T-helper 2 cell treated with Interferon-gamma antibody and Interleukin-4, amounts not matched to agents 100 ng/mL and 5 ng/mL, for 36 hours (primary cell): ENCODE measurements around the gene DCANP1. TPM values are rescaled to one million over a fixed set of nuclear protein-coding genes. Genes with fewer than 3 reads are reported as not detected.

Experiments used
- intact Hi-C: fragments of 100-400 bp; cut with micrococcal nuclease; formaldehyde crosslinking; loops from one replicate; pipeline ENCODE4 v1.15.1; 2023
- total RNA-seq: library from RNA; stranded (reverse); gene quantifications from 2 replicates; pipeline ENCODE4 v1.2.3, GENCODE V29; 2022

DCANP1 gene
- total RNA-seq, 1 donor from 2014 or later: not detected

GRCh38 chr5:135481909-135482311 lies 34.8 kb upstream of the DCANP1 start:
- intact Hi-C loops: no loop called here

GRCh38 chr5:135481387-135481786 lies 34.2 kb upstream of the DCANP1 start:
- intact Hi-C loops: no loop called here

DNA sequence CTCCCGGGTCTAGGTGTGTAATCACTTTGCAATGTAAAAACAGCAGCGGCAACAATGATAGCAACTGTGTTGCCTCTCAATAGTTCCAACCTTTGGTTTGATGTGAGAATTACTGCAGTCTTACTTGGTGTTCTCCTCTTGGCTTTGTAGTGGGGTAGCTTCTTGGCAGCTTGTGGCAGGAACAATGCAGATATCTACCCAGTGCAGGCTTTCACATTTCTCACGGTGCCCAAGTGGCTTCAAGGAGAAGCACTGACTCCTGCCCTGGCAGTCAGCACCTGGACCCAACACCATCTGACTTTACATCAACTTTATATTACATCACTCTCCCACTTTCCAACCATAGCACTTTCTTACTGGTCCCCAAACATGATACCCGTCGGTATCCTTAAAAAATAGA lies 33.4 kb upstream of the DCANP1 start:
- intact Hi-C loops: no loop called here

DNA sequence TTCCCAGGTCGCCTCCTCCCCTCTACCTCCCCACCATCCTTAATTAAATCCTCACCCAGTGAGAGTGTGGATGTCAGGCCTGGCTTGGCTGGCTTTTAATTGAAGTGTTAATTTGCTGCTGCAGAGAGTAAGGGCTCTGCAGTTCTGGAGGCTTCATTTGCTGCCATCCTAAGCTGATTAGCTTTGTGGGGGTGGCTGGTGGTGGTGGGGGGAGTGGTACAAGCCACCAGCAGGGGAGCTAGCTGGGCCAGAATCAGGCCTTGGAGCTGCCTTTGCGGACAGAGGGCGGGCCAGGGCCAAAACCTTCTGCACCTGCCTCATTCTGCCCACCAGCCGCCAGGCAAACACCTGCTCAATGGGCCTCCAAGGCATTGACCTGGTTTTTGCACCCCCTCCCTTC lies 31.8 kb upstream of the DCANP1 start:
- intact Hi-C loops: no loop called here

DNA sequence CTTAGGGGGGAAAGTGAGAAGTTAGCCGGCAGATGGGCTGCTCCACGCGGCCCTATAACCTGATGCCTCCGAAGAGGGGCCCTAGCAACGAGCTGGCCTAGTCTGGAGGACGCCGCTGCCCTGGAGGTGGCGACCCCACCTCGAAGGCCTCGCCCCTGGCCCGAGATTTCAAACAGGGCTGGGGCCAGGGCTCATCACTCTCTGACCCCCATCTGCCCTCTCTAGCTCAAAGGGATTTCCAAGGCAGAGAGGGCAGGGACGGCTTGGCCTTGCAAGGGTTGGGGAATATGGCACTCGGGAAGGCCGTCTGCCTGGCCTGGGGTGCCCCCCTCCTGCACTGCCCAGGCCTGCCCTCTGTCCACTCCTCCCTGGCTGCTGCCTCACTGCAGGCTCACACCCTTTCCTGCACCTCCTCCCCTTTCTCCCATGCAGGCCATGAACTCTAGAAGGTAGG lies 30.5 kb upstream of the DCANP1 start:
- intact Hi-C loops: no loop called here

GRCh38 chr5:135476615-135477581 lies 29.8 kb upstream of the DCANP1 start:
- intact Hi-C loops: no loop called here

- intact Hi-C loops: no loop called here
Observed at GRCh38 chr5:135473956-135474670, 27.0 kb upstream of the DCANP1 start.

DNA sequence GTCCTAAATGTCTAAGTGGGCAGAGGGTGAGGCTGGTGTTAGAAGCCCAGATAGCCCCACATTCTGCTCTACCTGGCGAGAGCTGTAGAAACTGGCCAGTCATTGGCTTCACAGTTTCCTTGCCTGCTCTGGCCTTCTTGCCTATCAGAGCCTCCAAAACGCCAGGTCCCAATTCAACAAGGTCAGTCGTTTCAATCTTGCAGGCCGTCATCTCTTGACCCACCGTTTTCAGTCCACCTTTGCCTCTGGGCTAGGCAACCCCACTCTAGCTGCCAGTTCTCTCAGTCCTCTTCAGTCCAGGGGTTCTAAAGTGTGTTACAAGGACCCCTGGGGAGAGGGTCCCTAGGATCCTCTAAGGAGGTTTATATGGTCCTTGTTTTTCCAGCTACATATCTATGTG lies 25.0 kb upstream of the DCANP1 start:
- intact Hi-C loops: no loop called here

DNA sequence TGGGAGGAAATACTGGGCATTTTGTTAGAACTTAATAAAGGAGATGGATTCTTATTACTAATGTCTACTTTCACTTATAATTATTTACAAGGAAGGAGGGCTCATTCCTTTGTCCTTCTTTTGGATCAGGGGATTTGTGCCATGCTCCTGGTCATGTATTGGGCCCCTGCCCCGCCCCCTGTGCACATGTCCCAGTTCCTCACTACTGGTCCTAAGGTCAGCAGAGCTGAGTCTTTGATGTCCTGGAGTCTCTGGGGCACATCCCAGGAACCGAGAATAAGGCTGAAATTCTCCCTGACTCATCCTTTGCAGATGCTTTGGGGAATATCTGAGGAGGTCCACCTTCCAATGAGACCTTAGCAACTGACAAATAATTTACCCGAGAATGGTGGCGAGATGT lies 24.6 kb upstream of the DCANP1 start:
- intact Hi-C loops: no loop called here

DNA sequence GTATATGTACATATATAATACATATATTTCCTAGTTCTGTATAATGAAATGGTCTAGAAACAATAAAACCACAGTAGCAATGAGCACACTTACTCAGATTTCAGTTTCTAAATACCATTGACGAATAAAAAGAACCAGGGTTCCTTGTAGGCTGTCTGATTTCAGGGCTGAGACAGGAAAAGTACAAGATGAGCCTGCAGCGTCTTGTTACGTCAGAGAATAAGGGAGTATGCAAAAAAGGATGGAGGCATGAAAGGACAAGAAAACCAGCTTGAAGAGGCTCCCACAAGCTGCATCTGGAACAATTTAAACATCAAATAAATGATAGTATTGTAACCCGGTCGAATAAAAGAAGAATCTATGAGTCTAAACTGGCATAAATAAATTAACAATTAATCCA lies 22.8 kb upstream of the DCANP1 start:
- intact Hi-C loops: no loop called here

DNA sequence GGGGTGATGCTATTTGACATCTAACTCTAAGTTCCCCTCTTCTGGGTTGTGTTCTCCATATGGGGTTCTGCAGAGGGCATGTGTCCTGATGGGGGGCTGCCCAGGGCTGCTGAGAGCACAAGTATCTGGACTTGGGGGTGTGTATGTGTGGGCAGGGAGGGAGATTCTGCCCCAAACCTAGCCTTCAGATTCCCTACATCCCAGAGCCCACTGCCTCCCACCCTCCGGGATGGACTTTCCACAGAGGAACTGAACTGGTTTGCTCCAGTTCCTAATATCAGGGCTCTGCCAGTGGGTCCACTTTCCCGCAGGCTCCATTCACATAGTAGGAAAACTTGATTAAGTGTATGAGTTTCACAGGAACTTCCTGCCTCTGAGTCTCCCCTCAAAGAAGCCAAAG lies 21.4 kb upstream of the DCANP1 start:
- intact Hi-C loops: no loop called here

GRCh38 chr5:135467871-135468485 lies 20.8 kb upstream of the DCANP1 start:
- intact Hi-C loops: loop anchor here (2.0 kb wide), 1 partner anchor 363 kb away; no protein-coding TSS in a partner anchor

DNA sequence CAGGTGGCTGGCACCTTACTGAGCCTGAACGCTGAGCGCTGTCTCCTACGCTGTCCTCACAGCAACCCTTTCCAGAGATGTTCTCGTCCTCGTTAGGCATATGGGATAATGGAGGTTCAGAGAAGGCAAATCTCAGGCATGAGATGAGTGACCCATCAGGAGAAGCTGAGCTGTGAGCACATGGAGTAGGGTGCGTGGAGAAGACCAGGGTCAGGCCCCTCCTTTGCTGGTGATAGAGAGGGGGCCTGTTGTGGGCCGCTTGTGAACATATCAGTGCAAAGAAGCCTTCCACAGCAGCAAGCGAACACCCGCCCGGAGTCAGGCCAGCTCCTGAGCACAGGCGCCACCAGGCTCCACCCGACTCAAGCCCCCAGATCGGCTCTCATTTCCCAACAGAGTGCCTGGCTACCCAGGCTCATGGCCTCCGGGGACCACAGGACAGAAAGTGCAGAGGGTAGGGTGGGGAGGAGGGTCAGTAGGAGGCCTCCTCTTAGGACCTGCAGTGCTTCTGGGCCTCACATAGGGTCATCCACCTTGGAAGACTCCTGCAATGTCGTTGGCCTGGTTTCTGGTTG lies 20.0 kb upstream of the DCANP1 start:
- intact Hi-C loops: loop anchor here (2.0 kb wide), 1 partner anchor 364 kb away; no protein-coding TSS in a partner anchor

- intact Hi-C loops: loop anchor here (1.0 to 2.0 kb wide), 2 partner anchors 86 to 364 kb away; no protein-coding TSS in a partner anchor
Observed at GRCh38 chr5:135466178-135467050, 19.3 kb upstream of the DCANP1 start.

DNA sequence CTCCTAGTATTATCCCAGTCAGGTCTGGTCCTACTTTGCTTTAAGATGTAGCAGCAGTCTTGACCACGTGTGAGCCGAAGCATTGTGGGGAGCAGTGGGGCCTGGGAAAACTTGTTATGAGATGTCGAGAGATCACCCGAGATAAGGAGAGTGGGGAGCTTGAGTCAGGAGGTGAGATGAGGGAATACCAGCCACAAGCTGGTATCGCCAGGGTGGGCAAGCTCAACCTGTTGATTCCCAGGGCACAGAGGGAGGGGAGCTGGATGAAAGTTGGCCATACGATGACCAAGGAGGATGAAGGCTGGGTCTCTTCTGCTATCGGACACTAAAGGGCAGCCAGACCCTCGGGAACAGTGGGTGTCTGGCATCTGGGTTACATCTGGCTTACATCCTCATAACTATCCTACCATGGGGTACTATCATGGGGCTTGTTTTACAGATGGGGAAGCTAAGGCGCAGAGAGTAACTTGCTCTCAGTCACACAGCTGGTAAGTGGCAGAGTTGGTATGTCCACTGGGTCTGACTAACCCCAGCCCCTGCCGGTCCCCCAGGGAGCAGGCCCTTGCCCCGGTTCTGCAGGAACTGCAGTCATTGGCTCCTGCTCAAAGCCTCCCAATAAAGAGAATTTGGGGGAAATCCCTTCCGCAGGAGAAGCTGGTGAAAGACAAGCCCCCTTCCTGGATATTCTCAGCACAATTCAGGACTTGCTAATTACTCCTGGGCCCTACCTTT lies 18.4 kb upstream of the DCANP1 start:
- intact Hi-C loops: loop anchor here (1.0 to 2.0 kb wide), 2 partner anchors 87 to 365 kb away; no protein-coding TSS in a partner anchor

DNA sequence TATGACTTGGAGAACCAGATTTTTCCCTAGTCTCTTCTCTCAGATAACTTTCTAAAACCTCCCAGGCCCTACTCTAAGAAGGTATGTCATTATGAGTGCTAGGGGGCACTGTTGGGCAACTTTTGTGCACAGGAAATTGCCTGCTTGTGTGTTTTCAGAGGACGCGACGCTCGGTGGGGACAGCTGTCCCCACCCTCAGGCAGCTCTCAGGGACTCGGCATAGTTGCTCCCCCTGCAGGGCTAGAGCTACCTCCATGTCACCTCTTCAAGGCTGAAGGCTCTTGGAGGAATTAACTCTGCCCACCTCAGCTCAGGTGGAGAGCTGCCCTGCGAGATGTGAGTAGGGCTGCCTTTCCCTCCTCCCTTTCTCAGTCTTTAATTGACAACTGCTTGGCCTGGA lies 15.2 kb upstream of the DCANP1 start:
- intact Hi-C loops: loop anchor here (1.0 kb wide), 1 partner anchor 89 kb away; no protein-coding TSS in a partner anchor

GRCh38 chr5:135461481-135462151 lies 14.5 kb upstream of the DCANP1 start:
- intact Hi-C loops: loop anchor here (1.0 kb wide), 1 partner anchor 90 kb away; no protein-coding TSS in a partner anchor

DNA sequence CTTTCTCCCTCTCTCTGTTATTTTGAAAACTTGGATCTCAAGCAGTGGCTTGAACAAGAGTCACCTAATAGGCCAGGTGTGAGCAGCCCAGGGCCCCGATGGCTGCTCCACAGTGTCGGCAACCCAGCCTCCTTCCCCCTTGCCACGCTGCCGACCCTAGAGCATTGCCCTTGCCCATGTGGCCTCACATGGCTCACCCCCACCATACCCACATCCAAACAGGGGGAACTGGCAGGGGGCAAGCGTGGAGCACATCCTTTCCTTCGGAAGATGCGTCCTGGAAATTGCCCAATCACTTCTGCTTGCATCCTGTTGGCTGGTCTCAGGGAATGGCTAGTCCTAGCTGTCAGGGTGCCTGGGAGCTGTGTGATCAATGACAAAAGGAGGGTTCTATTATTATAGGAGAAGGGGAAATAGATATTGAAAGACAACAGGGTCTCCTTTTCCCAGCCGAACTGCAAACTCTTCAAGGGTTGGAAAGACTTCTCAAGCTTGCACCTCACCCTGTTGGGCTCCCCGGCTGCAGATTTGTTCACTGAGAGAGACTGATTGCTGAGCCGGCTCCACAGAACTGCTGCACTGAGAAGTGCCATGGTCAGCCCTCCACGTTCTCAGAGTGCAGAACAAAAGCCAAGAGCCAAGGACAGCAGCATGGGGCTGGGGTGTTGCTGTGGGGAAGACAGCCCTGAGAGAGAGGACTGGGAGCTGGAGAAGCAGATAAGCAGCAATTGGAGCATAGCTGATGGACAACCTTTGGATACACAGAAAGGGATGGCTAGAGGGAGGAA lies 13.3 kb upstream of the DCANP1 start:
- intact Hi-C loops: no loop called here
